NCI-H187 treated with DMSO at 0.1 percent for 48 hours (cell line): ENCODE data around the gene MASP1.
"Not testable (repeated sequence)": the region's sequence is repeated elsewhere in the genome, so short reads cannot be mapped to it uniquely, and the experiment has no call there.

Experiments
- DNase-seq: peaks from one replicate; lab custom pipeline; 2025; lab: John Stamatoyannopoulos, UW

MASP1 gene

GRCh38 chr3:187265461-187265955 lies 26.0 kb downstream of the MASP1 start:
- no peak for DNase-seq

DNA sequence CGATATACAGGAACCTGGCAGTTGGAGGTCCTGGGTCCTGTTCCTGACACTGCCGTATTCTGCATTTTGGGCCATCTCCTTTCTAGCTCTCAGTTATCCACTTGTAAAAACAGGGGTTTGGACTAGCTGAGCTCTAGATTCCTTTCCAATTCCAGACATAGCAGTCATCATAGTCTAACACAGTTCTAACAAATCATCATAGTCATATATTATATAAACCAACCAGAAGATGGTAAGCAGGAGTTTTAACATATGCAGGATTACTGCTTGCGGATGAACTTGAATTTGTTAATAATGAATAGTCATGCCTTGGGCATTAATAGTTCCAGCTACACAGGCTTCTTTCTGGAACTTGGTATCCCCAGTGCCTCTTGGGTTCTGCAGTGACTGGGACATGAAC lies 26.6 kb downstream of the MASP1 start:
- DNase-seq, result no peak

DNA sequence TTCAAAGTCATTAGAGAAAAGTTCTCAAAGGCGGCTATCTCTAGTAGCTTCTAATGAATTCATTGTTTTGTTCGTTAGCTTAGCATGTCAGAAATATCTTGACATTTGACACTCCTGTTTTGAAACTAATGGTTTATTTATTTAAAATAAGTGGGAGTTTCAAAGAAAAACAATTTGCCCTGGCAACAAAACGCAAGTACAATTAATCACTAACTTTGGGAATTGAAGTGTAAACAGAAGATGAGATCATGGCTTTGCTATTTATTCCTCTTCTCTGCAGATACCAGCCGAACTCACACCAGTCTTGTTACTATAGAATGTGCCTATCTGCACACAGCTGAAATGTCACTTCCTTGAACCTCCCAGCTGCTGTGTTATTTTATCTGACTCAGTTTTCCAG lies 27.5 kb downstream of the MASP1 start:
- DNase-seq, result no peak

DNA sequence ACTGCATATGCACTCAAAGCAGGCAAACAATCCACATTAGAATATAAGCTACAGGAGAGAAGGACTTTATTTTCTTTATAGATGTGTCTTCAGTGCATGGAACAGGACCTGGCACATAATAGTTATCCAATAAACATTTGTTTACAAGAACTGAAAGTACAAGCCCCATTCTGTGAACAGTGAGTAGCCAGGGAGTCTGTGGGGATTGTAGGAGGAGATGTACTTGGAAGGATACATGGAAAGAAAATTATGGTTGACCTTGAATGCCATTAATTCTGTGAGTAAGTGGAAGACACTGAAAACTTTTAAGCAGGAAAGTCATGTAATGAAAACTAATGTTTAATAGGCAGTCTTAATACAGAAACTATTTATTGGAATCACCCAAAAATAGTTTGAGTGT lies 28.3 kb downstream of the MASP1 start:
- no peak for DNase-seq

DNA sequence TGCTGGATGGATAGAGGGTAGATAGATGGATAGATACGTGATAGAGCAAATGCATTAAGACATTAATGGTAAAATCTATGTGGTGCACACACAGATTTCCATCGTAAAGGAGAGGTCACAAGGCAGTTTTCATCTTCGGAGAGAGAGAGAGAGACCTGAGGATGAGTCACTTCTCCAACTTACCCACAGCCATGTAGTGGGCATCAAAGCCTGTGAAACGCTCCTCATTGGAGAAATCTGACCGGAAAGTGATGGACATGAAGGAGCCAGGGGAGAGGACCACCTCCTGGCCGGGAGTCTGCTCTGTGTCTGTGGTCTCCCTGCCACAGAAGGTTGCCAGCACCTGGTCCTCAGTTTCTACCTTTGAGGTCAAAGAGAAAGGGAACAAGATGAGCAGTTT lies 29.2 kb downstream of the MASP1 start:
- no peak for DNase-seq

- DNase-seq, result no peak
These were observed 30.0 kb downstream of the MASP1 start for GRCh38 chr3:187261541-187261969.

GRCh38 chr3:187259171-187259570 lies 32.4 kb downstream of the MASP1 start:
- DNase-seq, result no peak

- DNase-seq, result no peak
These were observed 33.4 kb downstream of the MASP1 start for GRCh38 chr3:187257992-187258692.

DNA sequence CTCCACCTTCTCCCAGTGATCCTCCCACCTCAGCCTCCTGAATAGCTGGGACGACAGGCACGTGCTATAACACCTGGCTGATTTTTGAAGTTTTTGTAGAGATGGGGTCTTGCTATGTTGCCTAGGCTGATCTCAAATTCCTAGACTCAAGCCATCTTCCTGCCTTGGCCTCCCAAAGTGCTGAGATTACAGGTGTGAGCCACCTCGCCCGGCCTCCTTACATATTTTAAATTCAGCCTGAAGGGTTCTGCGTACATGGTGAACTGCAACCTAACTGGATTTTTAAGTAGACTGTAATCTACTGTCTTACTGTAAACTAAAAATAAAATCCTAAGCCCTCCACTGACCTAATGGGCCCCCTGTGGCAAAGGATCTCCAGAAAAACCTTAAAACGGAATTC lies 34.1 kb downstream of the MASP1 start:
- DNase-seq, result no peak

DNA sequence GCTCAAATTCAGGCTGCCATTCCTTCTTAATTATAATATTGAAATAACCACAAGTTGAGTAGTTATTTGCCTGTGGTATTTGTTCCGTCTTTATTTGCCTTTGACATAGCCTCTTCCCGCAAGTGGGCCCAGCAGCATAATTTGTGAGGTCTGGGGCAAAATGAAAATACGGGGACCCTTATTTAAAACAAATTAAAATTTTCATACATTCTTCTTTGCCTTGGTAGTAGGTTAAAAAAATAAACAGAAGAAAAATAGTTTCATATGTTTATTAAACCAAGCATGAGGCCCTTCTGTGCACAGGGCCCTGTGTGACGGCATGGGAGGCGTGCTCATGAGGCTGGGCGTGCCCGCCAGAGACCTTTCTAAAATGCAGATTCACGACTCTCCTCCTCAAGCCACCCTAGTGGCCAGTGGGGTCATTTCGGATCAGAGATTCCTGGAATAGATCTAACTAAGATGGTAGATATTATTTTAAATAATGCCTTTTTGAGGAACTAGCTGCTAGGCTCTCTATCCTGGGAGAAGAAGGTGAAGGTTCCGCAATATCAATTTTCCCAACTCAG lies 35.4 kb downstream of the MASP1 start:
- no peak for DNase-seq

DNA sequence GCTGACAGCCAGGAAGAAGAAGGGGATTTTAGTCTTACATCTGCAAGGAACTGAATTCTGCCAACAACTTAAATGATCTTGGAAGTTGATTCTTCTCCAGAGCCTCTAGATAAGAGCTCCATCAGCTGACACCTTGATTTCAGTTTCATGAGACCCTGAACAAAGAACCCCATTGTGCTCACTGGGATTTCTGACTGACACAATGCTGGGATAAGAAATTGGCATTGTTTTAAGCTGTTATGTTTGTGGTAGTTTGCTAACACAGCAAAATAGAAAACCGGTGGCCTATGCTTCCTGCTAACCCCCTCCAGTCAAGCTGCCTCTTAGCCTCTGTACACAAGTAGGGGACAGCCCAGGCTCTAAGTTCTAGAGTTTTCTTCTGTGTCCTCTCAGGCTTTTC lies 36.2 kb downstream of the MASP1 start:
- DNase-seq, result no peak

DNA sequence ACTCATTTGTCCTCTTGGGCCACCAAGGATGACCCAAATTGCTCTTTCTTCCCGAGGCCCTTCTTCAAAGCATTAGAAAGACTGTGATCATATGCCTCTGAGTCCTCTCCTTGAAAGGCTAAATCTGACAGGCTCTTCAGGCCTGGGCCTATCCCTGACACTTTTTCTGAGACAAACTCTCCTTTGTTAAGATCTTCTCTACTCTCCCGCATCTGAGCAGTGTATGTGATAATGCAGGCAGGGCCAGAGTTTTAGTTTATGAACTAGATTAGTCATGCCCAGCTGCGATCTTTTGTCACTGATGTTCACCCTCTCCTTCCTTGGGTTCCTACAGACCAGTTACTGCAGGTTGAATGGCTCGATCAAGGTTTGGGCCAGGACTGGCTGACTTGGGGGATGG lies 39.2 kb downstream of the MASP1 start:
- DNase-seq, result no peak

- no peak for DNase-seq
These were observed 39.9 kb downstream of the MASP1 start for GRCh38 chr3:187251599-187251998.

DNA sequence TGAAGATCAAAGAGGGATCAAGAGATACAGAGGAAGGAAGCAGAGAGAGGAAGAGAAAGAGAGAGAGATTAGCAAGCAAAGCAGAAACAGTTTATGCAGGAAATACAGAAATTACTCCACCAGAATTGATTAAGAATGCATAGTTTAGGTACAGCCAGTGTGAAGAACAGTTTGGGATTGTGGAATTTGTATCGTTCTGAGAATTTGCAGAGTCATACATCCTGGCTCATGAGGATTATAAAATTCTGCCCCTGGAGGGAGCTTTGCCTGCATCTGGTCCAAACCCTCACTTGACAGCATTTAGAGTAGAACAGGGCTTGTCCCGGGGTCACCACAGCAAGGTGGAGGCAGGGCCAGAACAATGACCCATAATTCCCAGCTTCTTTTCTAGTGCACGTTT lies 44.1 kb downstream of the MASP1 start:
- DNase-seq, result no peak

DNA sequence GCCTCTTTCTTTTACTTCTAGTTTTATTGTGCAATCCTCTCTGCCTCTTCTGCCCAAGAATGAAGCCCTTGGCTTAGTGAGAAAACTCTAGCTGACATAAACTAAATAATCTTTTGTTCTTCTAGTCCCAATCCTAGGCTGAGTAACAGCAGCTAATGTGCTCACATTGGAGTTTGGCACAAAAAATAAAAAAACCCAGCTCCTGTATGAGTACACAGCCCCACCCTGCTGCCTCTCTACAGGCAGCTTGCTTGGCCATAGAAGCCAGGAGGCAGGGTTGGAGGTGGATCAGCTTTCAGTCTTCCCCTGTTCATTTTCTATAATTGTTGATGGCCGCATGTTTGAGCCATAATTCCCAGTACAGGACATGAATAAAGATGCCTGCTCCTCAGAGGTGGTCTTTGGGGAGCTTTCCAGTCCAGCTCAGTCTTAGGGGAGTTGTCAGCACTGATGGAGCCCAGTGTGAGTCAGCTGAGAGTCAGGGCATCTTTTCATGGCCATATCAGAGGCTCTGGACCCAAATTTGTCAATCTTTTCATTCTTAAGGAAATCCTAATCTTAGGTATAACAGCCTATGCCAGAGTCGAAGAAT lies 47.5 kb downstream of the MASP1 start:
- DNase-seq, result no peak

DNA sequence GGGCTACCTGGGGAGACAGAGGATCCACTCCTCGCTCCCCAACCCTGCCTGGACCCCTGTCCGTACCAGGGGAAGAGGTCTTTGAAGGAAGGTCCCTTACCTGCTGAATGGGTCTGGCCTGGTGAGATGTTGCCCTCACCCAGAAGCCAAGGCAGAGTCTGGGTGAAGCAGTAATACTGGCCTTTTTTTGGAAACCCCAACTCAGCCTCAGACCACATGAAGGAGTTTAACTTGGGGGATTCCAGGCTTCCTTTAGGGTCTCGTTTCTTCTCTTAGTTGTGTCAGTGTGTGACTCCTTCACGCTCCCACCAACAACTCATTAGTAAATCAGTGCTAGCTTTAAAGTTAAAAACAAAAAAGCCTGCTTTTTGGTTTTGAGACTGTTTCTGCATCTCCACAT lies 48.6 kb downstream of the MASP1 start:
- DNase-seq, result no peak

DNA sequence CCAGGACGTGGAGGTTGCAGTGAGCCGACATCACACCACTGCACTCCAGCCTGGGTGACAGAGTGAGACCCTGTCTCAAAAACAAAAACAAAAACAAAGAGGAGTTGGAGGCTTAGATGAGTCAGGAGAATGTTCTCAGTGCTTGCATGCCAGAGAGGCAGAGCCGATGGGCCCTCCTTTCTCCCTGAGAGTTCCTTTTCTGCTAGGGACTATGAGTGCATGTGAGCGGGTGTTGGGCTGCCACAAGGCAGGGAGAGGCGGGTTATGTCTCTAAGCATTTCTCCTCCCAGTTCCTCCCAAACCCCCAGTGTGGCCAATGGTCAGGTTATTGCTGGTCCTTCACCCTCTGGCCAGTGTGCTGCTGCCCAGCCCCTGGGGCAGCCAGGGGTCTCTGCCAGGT lies 49.1 kb downstream of the MASP1 start:
- DNase-seq, result no peak

DNA sequence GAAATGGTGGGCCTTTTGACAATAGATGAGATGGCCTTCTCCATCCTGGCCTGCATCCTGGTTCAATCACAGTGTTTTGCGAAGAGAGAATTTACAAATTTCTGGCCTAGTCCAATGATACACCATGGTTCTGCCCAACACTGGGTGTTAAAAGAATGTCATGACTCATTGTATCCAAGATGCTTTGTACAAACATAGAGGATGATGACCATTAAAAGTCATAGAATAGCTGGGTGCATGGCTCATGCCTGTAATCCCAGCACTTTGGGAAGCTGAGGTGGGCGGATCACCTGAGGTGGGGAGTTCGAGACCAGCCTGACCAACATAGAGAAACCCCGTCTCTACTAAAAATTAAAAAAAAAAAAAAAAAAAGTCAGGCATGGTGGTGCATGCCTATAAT lies 52.7 kb downstream of the MASP1 start:
- DNase-seq, result not testable (repeated sequence)

DNA sequence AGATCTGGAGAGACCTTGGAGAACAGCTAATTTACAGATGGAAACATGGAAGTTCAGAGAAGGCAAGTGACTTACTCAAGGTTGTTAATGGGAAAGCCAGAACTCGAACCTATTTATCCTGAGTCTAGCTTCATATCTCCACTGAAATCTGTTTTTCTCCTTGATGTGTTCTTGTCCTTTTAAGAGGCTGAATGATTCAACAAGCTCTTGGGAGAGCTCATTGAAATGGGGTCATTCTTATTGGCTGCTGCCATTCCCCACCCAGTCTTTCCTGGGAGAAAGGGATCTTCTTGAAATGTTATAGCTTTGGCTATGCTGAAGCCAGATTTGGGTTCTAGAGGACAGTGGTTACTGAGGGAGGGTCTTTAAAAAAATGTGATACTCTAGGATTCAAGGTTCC lies 53.3 kb downstream of the MASP1 start:
- no peak for DNase-seq

DNA sequence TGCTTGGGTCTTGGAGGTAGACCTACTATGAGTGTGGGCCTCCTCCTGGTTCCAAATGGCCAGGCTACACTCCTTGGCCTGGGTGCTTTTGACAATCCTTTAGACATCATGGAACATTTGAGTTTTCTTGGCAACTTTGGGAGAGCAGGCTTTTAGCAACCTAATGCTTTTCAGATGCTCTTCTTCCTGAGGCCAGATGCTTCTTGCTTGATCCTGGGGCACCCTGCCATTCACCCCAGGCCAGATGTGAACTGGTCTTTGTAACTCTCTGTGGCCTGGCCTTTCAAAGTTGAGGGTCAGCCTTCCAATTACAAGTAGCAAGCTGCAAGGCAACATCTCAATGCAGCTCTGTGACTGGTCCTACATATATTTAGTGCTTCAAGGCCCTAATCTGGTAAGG lies 53.8 kb downstream of the MASP1 start:
- no peak for DNase-seq

GRCh38 chr3:187236962-187237361 lies 54.6 kb downstream of the MASP1 start:
- DNase-seq, result no peak

DNA sequence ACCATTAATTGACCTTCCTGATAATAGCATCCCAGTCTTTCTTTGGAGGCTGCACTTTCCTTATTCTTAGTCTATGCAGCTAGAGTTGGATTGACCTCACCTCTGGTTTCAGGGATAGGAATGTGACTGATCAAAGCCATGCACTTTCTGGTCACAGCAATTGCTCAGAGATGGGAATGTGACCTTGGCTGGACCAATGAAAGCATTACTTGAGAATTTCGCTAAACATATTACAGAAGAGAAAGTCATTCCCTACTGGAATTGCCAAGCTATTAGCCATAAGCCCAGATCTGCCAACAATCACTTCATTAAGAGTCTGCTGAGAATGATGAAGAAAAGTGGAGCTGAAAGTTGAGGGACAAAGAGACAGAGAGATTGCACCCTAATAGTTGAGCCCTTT lies 61.5 kb downstream of the MASP1 start:
- DNase-seq, result no peak

GRCh38 chr3:187228740-187229139 lies 62.8 kb downstream of the MASP1 start:
- DNase-seq, result no peak
